ENCODE data around the gene RPN2.

GRCh38 chr20:37259865-37260264 lies 80.7 kb downstream of the RPN2 start:
- TF ChIP-seq CTCF (optimal IDR thresholded peaks at IDR 0.05 in 1 of 3, IDR thresholded peaks at IDR 0.05 in 1 of 3, conservative IDR thresholded peaks at IDR 0.05 in 1 of 3; ENCODE audit: extremely low read depth in 1 of 3, insufficient read depth in 2 of 3, low read length in 3 of 3) (no peak), EZH2 (IDR thresholded peaks at IDR 0.05; ENCODE audit: low read length) (no peak)

Measured in keratinocyte (primary cell).